ENCODE results near the gene DSG3.

GRCh38 chr18:31484461-31484860, 36.9 kb downstream of the DSG3 start:
- no peak for TF ChIP-seq POLR2A (IDR thresholded peaks at IDR 0.05; ENCODE audit: low read length)
- TF ChIP-seq GATA1 (IDR thresholded peaks at IDR 0.05; ENCODE audit: low read depth, low read length) = no peak
